ENCODE data around the gene LAD1.

Gene LAD1

DNA sequence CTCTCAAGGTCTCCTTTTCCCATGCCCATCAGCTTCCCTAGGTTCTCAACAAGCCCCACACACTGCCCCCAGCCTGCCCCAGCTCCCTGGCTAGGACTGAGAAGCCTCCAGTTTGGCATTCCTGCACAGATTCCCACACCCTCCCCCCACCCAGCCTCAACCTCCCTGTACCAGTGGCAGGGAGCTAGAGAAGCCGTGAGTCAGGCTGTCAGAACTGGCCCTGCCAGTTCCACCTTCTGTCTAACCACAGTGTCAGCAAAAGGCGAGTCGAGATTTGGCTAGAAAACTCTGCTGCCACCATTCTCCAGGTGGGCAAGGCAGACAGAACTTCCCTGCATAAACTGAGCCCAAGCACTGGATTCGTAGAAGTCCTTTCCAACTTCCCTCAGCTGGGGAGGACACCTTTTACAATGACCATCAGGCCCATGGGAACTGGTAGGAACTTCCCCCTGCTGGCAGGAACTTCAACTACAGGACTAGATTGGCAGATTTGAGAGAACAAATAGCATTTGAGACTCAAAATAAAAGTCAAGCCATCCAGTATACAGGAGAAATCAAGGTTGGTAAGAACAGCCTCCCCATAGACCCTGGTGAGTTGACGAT, 52.7 kb downstream of the LAD1 start:
- ATAC-seq: no peak

DNA sequence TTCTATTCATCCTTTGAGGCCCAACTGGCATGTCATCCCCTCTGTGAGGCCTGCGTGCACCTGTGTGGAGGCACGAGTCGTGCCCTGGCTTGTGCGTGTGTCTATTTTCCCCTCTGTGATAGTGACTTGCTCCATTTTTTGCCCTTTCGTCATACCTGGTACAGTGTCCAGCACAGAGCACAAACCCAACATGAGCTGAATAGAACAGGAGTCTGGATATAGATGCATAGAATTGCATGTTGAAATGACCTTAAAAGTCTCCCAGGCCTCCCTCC, 54.1 kb downstream of the LAD1 start:
- ATAC-seq: no peak

DNA sequence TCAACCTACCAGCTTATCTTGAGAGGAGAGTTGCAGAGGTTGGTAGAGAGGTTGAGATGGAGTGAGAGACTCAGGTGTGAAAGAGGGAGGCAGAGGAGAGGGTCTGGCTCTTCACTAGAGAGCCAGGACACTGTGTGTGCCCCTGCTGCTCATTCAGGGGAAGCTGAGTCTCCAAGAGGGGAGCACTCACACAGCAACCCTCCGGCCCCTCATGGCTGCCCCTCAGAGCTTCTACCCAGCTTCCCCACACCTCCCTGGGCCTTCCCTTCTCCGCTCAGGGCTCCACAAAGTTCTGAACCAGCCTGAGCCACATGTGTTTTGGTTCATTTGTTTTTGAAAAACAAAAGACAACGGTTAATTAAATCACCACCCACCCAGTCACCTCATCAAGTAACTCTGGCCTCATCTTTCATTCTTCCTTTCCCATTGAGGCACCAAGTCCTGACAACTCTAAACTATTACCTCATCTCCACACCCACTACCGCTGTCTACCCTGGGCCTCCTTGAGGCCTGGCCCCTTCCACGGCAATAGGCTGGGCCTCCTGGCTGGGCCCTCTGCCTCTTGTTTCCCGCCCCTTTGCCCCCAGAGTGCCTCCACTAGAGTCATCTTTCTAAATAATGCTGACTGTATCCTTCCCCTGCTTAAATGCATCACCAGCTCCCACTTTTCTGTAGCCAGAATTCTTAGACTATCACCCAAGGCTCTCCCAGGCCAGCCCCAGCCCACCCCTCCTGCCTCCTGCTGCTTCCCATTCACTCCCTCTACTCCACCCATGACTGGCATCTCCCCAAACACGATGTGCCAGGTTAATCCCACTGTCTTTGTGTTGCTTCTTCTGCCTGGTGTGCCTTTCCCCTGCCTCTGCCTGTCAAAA, 54.7 kb downstream of the LAD1 start:
- ATAC-seq: no peak

DNA sequence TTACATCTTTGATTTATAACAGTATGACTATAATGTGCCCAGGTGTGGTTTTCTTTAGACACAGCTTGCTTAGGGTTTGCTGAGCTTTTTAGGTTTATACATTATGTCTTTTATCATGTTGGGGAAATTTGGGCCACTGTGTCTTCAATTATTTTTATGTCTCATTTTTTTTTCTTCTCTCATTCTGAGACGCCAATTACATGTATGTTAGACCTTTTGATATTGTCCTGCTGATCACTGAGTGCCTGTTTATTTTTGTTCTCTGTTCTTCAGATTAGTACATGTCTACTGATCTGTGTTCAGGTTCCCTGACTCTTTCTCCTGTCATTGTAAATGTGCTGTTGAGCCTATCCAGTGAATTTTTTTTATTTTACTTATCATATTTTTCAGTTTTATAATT, 57.7 kb downstream of the LAD1 start:
- ATAC-seq: no peak

DNA sequence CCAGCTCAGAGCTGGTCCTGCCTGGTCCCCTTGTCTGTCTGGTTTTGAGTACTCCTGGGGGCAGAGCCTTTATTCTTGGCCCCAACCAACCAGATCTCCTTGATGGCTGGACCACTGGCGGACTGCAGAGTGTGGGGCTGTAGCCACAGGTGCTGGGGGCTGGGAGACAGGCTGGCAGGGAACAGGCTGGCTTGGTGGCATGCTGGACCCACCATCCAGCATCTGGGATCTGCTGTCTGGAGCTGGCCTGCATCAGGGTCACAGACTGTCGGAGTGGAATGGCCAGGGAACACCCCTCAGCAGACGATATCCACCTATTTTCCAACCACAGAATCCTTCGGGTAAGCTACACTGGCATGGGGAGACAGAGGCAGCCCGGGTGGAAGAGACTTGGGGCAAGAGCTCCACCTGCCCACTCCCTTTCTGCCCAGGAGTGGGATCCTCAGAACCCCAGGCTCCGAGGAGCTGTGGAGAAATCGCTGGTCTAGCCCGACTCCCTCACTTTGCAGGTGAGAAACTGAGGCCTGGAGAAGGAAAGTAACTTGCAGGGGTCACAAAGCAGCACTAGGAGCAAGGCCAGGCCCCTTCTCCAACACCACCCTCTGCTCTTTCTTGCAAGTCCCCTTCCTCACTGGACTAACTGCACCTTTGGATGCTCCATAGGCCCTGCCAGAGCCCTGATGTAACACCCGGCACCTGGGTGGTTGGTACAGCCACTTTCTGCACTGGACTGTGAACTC, 62.2 kb downstream of the LAD1 start:
- no peak for ATAC-seq

DNA sequence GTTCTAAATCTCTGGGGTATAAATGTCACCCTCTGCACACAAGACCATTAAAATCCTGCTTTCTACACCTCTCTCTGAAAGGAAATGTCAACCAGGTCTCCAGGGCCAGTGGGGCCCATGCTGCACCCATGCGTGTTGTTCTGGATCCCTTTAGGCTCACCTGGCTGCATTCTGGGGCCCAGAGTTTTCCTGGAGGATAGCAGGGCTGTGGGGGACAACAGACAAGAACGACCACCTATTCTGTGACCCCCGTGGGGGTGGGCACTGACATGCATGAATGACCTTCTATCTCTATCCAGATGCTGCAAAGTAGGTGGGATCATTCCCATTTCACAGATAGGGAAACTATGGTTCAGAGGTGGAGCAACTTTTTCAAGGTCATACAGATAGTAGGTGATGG, 63.2 kb downstream of the LAD1 start:
- ATAC-seq: no peak

DNA sequence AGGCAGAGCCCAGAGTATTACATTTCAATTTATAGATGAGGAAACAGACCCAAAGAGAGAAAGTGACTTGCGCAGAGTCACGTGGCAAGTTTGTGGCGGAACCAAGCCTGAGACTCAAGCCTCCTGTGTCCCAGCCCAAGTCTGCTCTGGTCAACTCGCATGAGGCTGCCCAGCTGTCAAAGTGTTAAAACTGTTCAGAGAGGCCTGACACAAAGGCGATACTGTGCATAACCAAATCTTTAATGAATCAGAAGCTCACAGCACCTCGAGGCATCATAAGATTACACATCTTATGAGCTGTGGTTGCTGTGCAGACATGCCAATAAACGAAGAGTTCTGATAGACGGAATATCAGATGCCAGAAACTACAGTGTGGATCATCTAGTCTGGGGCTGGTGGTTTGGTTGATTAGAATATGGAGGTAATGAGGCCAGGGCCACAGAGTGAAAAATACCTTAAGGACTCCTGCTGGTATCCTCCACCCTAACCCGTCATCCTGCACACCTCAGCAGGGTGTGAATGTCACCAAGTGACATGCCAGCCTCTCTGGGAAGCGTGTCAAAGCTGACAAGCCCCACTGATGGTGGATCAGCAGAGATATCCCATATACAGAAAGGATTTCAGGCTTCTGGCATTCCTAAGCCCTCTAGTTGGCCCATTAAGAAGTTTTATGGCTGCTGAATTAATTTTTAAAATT, 63.8 kb downstream of the LAD1 start:
- no peak for ATAC-seq

DNA sequence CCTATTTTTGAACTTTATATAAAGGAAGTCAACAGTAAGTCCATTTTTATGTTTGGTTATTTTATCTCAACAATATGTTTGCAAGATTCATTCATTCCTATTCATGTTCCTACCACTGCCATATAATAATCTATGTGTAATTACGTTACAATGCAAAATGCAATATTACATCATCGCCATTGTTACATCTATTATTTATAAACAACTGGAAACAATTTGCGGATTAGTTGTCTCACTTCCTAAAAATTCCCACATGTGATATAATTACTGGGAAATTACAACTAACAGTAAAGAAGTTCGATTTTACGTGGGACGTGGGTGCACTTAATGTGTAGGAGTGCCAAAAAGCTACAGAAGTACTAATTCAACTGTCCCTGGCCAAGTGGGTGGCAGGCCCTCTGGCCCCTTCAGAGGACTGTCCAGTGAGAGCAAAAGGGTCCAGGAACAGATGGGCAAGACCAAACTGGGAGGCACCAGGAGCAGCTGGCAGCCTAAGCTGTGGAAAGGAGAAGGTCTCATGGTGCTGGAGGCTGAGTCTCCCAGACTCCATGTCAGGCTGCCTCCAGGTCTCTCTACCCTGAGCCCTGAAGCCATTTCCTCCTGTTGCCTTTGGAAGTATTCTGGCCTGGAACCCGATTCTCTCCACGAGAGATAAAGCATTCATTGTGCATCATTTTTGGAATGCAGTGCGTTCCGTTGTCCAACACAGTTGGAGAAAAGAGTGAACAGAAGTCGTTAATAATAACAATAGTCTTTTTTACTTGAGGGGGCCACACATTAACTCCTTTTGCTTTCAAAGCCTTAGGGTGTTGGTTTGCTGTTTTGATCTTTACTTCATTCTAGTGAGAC, 64.6 kb downstream of the LAD1 start:
- ATAC-seq: no peak

DNA sequence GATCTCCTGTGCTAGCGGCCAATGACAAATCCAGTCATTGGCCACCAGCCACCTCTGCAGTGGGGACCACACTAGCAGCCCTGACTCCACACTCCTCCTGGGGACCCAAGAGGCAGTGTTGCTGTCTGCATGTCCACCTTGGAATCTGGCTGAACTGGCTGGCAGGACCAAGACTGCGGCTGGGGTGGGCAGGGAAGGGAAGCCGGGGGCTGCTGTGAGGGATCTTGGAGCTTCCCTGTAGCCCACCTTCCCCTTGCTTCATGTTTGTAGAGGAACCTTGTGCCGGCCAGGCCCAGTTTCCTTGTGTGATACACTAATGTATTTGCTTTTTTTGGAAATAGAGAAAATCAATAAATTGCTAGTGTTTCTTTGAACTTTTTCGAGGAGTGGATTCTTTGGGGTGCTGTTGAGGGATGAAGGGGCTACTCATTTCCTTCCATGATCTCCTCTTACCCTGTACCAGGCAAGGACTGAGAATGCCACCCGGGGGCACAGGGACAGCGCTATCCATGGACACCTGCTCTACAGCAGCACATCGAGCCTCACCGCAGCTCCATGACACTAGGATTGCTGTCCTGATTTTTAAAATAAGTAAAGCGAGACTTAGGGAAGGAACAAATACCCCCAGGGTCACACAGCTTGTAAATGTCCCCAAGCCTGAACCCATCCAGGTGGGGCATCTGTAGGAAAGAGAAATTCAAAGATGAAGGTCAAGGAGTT, 66.3 kb downstream of the LAD1 start:
- ATAC-seq: no peak

DNA sequence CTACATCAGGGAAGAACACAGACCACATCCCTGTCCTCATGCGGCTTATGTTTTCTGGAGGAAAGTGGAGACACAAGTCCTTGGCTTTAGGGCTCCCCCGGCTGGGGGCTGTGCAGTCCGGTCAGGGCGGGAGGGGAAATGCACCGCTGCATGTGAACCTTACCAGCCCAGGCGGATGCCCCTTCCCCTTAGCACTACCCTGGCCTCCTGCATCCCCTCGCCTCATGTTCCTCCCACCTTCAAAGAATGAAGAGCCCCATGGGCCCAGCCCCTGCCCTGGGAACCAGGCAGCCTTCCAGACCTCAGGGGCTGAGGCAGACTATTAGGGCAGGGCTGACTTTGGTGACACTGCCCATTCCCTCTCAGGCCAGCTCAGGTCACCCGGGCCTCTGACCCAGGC, 67.1 kb downstream of the LAD1 start:
- no peak for ATAC-seq

DNA sequence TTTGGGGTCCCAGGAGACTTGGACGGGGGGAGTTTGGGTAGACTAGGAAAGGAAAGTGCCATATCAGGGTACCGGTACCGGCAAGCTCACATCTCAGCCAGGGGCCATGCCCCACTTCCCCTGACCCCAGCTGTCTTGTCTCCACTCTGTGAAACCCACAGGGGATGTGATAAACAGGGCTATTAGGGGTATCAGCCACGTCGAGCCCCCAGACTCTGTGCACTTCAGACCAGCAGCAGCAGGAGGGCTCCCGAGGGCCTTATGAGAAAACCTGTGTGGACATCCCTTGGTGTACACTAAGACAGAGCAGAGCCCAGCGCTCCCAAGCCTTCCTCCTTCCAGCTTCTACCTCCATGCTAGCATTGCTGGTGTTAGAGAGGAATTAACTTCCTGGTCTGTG, 68.0 kb downstream of the LAD1 start:
- no peak for ATAC-seq
